AG09309 (cell line): ENCODE data around the gene DOLPP1.

Experiments used
- DNase-seq: peaks from one replicate; pipeline ENCODE4 v3.0.0-alpha.2; 2010; ENCODE audit warnings: low read depth
- H3K4me3 ChIP-seq: 2 replicates; pipeline ENCODE4 v1.5.1; 2011; ENCODE audit warnings: mild to moderate bottlenecking, low read depth, low read length, moderate library complexity; ENCODE audit not compliant: control insufficient read depth
- TF ChIP-seq, protein P1 (sequence below): IDR thresholded peaks from 2 replicates; pipeline ENCODE4 v1.5.1; 2011; ENCODE audit warnings: mild to moderate bottlenecking, low read depth, low read length, inconsistent platforms; ENCODE audit not compliant: insufficient read depth, control insufficient read depth; ENCODE audit errors: missing control alignments

DOLPP1 gene

GRCh38 chr9:129036923-129037766 is 43.8 kb upstream of the DOLPP1 start:
- peak overlapping the region; percentile 98 for H3K4me3 ChIP-seq
- DNase-seq = no peak
- TF ChIP-seq, protein P1, sequence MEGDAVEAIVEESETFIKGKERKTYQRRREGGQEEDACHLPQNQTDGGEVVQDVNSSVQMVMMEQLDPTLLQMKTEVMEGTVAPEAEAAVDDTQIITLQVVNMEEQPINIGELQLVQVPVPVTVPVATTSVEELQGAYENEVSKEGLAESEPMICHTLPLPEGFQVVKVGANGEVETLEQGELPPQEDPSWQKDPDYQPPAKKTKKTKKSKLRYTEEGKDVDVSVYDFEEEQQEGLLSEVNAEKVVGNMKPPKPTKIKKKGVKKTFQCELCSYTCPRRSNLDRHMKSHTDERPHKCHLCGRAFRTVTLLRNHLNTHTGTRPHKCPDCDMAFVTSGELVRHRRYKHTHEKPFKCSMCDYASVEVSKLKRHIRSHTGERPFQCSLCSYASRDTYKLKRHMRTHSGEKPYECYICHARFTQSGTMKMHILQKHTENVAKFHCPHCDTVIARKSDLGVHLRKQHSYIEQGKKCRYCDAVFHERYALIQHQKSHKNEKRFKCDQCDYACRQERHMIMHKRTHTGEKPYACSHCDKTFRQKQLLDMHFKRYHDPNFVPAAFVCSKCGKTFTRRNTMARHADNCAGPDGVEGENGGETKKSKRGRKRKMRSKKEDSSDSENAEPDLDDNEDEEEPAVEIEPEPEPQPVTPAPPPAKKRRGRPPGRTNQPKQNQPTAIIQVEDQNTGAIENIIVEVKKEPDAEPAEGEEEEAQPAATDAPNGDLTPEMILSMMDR = no peak

GRCh38 chr9:129037767-129038098 is 43.2 kb upstream of the DOLPP1 start:
- TF ChIP-seq, protein P1 = no peak
- no peak for DNase-seq
- peak overlapping the region; percentile 98 for H3K4me3 ChIP-seq

GRCh38 chr9:129038109-129038852 is 42.6 kb upstream of the DOLPP1 start:
- TF ChIP-seq, protein P1 = no peak
- no peak for DNase-seq
- H3K4me3 ChIP-seq = peak overlapping the region; percentile 98; the same call in 1 of the 2 replicates

GRCh38 chr9:129040113-129040643 is 40.7 kb upstream of the DOLPP1 start:
- H3K4me3 ChIP-seq = no peak overlapping the region
- no peak for DNase-seq
- TF ChIP-seq, protein P1 = no peak

DNA sequence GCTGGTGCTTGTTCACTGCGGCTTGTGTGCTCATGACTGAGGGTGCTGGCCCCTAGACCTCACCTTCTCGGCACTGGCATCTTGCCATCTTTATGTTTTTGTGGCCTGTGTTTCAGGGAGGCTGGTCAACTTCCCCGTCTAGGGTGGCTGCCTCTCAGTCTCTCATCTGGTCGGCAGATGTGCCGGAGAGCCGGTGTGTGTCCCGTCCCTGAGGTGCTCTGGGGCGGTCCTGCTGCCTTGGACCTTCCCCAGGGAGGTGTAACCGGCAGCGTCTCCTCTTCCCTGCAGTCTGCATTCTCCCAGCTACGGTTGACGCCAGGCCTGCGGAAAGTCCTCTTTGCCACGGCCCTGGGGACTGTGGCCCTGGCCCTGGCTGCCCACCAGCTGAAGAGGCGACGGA is 38.9 kb upstream of the DOLPP1 start:
- no peak for DNase-seq
- H3K4me3 ChIP-seq = no peak overlapping the region
- TF ChIP-seq, protein P1 = no peak

DNA sequence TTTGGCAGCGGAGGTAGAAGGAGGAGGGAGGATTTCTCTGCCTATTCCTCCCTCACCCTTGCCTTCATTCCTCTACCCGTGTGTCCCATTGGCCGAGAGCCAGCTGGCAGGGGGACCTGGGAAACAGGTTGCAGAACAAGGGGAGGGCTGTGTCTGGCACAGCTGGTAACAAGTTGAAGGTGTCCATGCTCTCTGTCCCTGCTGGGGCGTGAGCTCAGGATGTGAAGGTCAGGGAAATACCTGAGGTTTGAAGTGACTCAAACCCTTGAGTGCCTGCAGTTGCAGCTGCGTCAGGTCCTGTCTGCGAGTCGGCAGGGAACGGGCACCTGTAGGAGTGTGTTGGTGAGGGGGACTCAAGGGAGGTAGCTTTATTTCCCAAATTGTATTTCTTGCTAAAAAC is 28.3 kb upstream of the DOLPP1 start:
- H3K4me3 ChIP-seq = no peak overlapping the region
- no peak for DNase-seq
- TF ChIP-seq, protein P1 = no peak
